ENCODE results near the gene NSMF. TPM values are rescaled to one million over a fixed set of nuclear protein-coding genes. Genes with fewer than 3 reads are reported as not detected.

The NSMF gene
- total and polyA plus RNA-seq, 2 donors (not counting 3 experiments of a cell fraction or from before 2014, with no cell fraction given) = 43.3 to 53.7 TPM

DNA sequence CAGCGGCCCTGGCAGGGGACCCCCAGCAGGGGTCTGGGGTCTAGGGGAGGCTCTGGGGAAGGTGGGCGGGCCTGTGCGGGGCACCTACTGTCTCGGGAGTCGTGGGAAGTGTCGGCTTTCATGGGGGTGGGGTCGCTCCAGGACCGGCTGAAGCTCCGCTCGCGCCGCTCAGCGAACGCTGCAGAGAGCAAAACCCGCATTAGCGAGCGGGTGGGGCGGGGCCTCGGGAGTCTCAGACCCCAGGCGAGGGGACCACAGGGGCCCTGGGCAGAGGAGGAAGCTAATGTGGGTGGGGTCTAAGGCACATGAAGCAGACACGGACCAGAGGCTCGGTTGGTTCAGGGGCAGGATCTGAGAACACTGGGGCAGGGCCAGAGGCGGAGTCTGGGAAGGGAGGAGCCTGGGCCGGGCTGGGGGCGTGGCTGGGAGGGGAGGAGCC is 5.5 kb downstream of the NSMF start:
- Histone ChIP-seq H3K9me1 (replicated peaks; ENCODE audit: control insufficient read depth, extremely low read depth, insufficient read depth, low read length) (no peaks in the 10 kb centered on the region), H3K4me2 (ENCODE audit: insufficient read depth, low read length) (peak overlapping the region; percentile 73), H3K79me2 (ENCODE audit: control insufficient read depth, insufficient read depth, low read length) (peaks cover 9% of the 10 kb centered on the region), H3K9ac (replicated peaks; ENCODE audit: extremely low read depth, insufficient read depth, low read length) (no peak overlapping the region), H3K4me1 (ENCODE audit: control insufficient read depth, extremely low read depth, insufficient read depth, low read length) (peaks cover 11% of the 10 kb centered on the region), H3K9me3 (replicated peaks; ENCODE audit: control insufficient read depth, insufficient read depth, low read length) (no peaks in the 10 kb centered on the region), H3K27ac (ENCODE audit: insufficient read depth, low read depth, low read length) (no peak overlapping the region), H3K36me3 (ENCODE audit: control insufficient read depth in 2 of 2, extremely low read depth in 1 of 2, insufficient read depth in 2 of 2, low read length in 2 of 2) (peaks cover 7 to 11% of the 10 kb centered on the region in 2 experiments), H4K20me1 (replicated peaks; ENCODE audit: control insufficient read depth, extremely low read depth, insufficient read depth, low read length) (no peaks in the 10 kb centered on the region), H3K4me3 (replicated peaks in 1 of 3; ENCODE audit: insufficient read depth in 1 of 3, low read depth in 1 of 3, low read length in 3 of 3) (peak overlapping the region in 2 of 3 experiments; percentile 38 to 41), H3K27me3 (ENCODE audit: control insufficient read depth in 2 of 2, insufficient read depth in 2 of 2, low read length in 2 of 2) (no peaks in the 10 kb centered on the region), H2AFZ (ENCODE audit: low read depth, low read length) (peak overlapping the region; percentile 72)
- intact Hi-C loops (cut with micrococcal nuclease) (no loop called here), dilution Hi-C loops (cut with MboI; ENCODE audit: extremely low pct_ligation_motif_present, low sequenced_read_pairs) (no loop called here)
- POLR2A ChIA-PET = no interaction called here
- peak; percentile 83 for FAIRE-seq
- no TSS peak for BruUV-seq (replicated peaks)
- no peak for TF ChIP-seq EZH2 (IDR thresholded peaks at IDR 0.05; ENCODE audit: borderline replicate concordance, low read depth, low read length, severe bottlenecking)
- TF ChIP-seq, protein P1, sequence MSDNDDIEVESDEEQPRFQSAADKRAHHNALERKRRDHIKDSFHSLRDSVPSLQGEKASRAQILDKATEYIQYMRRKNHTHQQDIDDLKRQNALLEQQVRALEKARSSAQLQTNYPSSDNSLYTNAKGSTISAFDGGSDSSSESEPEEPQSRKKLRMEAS (IDR thresholded peaks at IDR 0.05; ENCODE audit: insufficient read depth, insufficient read length) = no peak
- peak; percentile 28 for TF ChIP-seq POLR2A (IDR thresholded peaks at IDR 0.05; ENCODE audit: low read depth, low read length)
- TF ChIP-seq POLR2AphosphoS5 (IDR thresholded peaks at IDR 0.05; ENCODE audit: insufficient read depth, low read depth, low read length) = no peak
- CTCF ChIA-PET = interaction anchor here (0.6 to 2.0 kb wide), 5 partner anchors 10 to 217 kb away, joined by 3 to 4 read pairs (median 3); partner anchors contain the start of genes EXD3 and NOXA1
- peak; percentile 78 for DNase-seq (ENCODE audit: low read depth, low spot score)

DNA sequence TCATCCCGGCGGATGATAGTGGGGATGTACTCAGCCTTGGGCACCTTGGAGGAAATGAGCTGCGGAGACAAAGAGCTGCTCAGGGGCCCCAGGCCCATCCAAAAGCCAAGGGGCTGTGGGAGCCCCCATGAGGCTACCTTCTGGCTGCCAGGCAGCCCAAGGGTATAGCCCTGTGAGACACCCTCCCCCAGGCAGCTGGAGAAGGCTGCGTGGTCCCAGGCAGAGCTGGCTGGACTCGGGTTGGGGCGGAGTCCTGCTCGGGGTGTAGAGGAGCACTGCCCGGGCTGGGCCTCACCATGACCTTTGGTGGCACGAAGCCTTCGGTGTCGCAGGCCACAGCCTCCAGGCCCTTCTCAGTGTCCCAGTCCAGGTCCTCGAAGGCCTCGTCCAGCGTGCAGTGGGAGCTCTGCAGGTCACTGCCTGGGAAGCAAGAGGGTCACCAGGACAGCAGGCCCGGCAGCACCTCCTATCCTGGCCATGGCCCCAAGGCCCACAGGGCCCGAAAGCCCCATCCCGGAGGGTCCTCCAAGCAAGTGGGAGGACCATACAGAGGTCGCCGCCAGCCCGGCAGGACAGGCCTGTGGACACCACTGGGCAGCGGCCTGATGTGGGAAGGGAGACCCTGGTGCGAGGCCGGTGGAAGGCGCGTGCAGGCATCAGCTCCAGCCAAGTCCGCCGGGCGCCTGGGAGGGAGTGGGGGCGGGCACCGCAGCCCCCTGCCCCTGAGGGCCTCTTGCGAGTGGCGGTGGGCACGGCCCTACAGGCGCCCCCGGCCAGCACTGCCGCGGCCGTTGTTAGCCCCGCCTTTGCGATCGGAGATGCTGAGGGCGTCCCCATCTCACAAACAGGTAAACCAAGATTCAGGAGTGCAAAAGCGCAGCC is 6.1 kb downstream of the NSMF start:
- Histone ChIP-seq H3K4me3 (replicated peaks in 1 of 3; ENCODE audit: insufficient read depth in 1 of 3, low read depth in 1 of 3, low read length in 3 of 3) (peak overlapping the region in 1 of 3 experiments; percentile 38), H3K4me2 (ENCODE audit: insufficient read depth, low read length) (no peak overlapping the region), H2AFZ (ENCODE audit: low read depth, low read length) (no peak overlapping the region)

More for the DNA sequence above, 6.1 kb downstream of the NSMF start:
- dilution Hi-C loops (cut with MboI; ENCODE audit: extremely low pct_ligation_motif_present, low sequenced_read_pairs) (no loop called here), intact Hi-C loops (cut with micrococcal nuclease) (no loop called here)
- Histone ChIP-seq H3K79me2 (ENCODE audit: control insufficient read depth, insufficient read depth, low read length) (peaks cover 2% of the 10 kb centered on the region), H4K20me1 (replicated peaks; ENCODE audit: control insufficient read depth, extremely low read depth, insufficient read depth, low read length) (no peaks in the 10 kb centered on the region), H3K27me3 (ENCODE audit: control insufficient read depth in 2 of 2, insufficient read depth in 2 of 2, low read length in 2 of 2) (no peaks in the 10 kb centered on the region), H3K27ac (ENCODE audit: insufficient read depth, low read depth, low read length) (no peak overlapping the region), H3K4me1 (ENCODE audit: control insufficient read depth, extremely low read depth, insufficient read depth, low read length) (peaks cover 8% of the 10 kb centered on the region), H3K36me3 (ENCODE audit: control insufficient read depth in 2 of 2, extremely low read depth in 1 of 2, insufficient read depth in 2 of 2, low read length in 2 of 2) (peaks cover 7 to 14% of the 10 kb centered on the region in 2 experiments), H3K9ac (replicated peaks; ENCODE audit: extremely low read depth, insufficient read depth, low read length) (no peak overlapping the region), H3K9me3 (replicated peaks; ENCODE audit: control insufficient read depth, insufficient read depth, low read length) (no peaks in the 10 kb centered on the region), H3K9me1 (replicated peaks; ENCODE audit: control insufficient read depth, extremely low read depth, insufficient read depth, low read length) (no peaks in the 10 kb centered on the region)
- CTCF ChIA-PET = interaction anchor here (0.8 to 2.0 kb wide), 3 partner anchors 30 to 216 kb away, joined by 3 to 4 read pairs (median 3); partner anchors contain the start of genes EXD3 and NOXA1
- DNase-seq (ENCODE audit: low read depth, low spot score) = no peak
- FAIRE-seq = no peak
- TF ChIP-seq EZH2 (IDR thresholded peaks at IDR 0.05; ENCODE audit: borderline replicate concordance, low read depth, low read length, severe bottlenecking) (no peak), FOS (IDR thresholded peaks at IDR 0.05; ENCODE audit: borderline replicate concordance, insufficient read depth, low read length) (no peak), POLR2A (IDR thresholded peaks at IDR 0.05; ENCODE audit: low read depth, low read length) (no peak), JUN (IDR thresholded peaks at IDR 0.05; ENCODE audit: borderline replicate concordance, insufficient read depth, insufficient read length, low read depth) (no peak), POLR2AphosphoS5 (IDR thresholded peaks at IDR 0.05; ENCODE audit: insufficient read depth, low read depth, low read length) (no peak)
- POLR2A ChIA-PET = no interaction called here
- BruUV-seq (replicated peaks) = no TSS peak
